SH-SY5Y (cell line): ENCODE results near the gene KCNQ4.

Experiments
- GATA2 ChIP-seq: IDR thresholded peaks from 2 replicates; pipeline ENCODE4 v1.6.1; 2011; ENCODE audit warnings: mild to moderate bottlenecking, low read depth, low read length
- GATA3 ChIP-seq: IDR thresholded peaks from 2 replicates; pipeline ENCODE4 v1.6.1; 2011; ENCODE audit warnings: low read depth, mild to moderate bottlenecking, low read length, moderate library complexity

- TF ChIP-seq GATA3 (no peak), GATA2 (no peak)
These were observed 75.3 kb downstream of the KCNQ4 start for GRCh38 chr1:40858856-40859416.
